NCI-H526 treated with DMSO at 0.1 percent for 48 hours (cell line): ENCODE measurements around the gene SPECC1L.

Source experiments
- DNase-seq: peaks from one replicate; lab custom pipeline; 2025; lab: John Stamatoyannopoulos, UW

SPECC1L gene

GRCh38 chr22:24400034-24400725, 129.5 kb downstream of the SPECC1L start:
- no peak for DNase-seq

GRCh38 chr22:24400726-24401596, 130.3 kb downstream of the SPECC1L start:
- DNase-seq, result no peak

GRCh38 chr22:24401931-24402367, 131.3 kb downstream of the SPECC1L start:
- no peak for DNase-seq

GRCh38 chr22:24402460-24403192, 132.0 kb downstream of the SPECC1L start:
- DNase-seq, result no peak

- no peak for DNase-seq
Measured at GRCh38 chr22:24403346-24403745, 132.7 kb downstream of the SPECC1L start.

GRCh38 chr22:24404561-24405275, 134.1 kb downstream of the SPECC1L start:
- DNase-seq, result no peak

GRCh38 chr22:24405631-24406321, 135.1 kb downstream of the SPECC1L start:
- no peak for DNase-seq

GRCh38 chr22:24406322-24407277, 136.0 kb downstream of the SPECC1L start:
- DNase-seq, result no peak

GRCh38 chr22:24407278-24407665, 136.6 kb downstream of the SPECC1L start:
- no peak for DNase-seq

GRCh38 chr22:24407884-24408283, 137.3 kb downstream of the SPECC1L start:
- DNase-seq, result no peak

- DNase-seq, result no peak
Measured at GRCh38 chr22:24408630-24409029, 138.0 kb downstream of the SPECC1L start.

- no peak for DNase-seq
Measured at GRCh38 chr22:24409707-24410106, 139.1 kb downstream of the SPECC1L start.

GRCh38 chr22:24410110-24410856, 139.7 kb downstream of the SPECC1L start:
- DNase-seq, result no peak

GRCh38 chr22:24411256-24412004, 140.8 kb downstream of the SPECC1L start:
- no peak for DNase-seq

GRCh38 chr22:24412274-24412673, 141.6 kb downstream of the SPECC1L start:
- DNase-seq, result no peak

GRCh38 chr22:24413271-24413670, 142.6 kb downstream of the SPECC1L start:
- no peak for DNase-seq

GRCh38 chr22:24413736-24414385, 143.2 kb downstream of the SPECC1L start:
- no peak for DNase-seq

GRCh38 chr22:24414523-24414922, 143.9 kb downstream of the SPECC1L start:
- no peak for DNase-seq
